Right ventricle myocardium superior (tissue), 1 donor: ENCODE measurements around the gene TLE4. TPM values are rescaled to one million over a fixed set of nuclear protein-coding genes. Genes with fewer than 3 reads are reported as not detected.
"Not testable (repeated sequence)": the region's sequence is repeated elsewhere in the genome, so short reads cannot be mapped to it uniquely, and the experiment has no call there.

ENCODE experiments used
- ATAC-seq: fragments of 200-7000 bp; cut with Tn5 transposase; one replicate; pipeline ENCODE4 v1.9.1; 2020; ENCODE audit warnings: mild to moderate bottlenecking; ENCODE audit not compliant: poor library complexity
- DNase-seq: peaks from one replicate; pipeline ENCODE4 v3.0.0-alpha.2; 2020
- intact Hi-C: fragments of 100-400 bp; cut with DNase I; formaldehyde crosslinking; loops from one replicate; pipeline ENCODE4 v1.11.2; 2022
- total RNA-seq: library from RNA; stranded (reverse); fragmentation: NEBNext Ultra II Directional; extraction: Animal tissue kit (Norgen Biotek cat#: 25700); gene quantifications from one replicate; pipeline ENCODE4 v1.2.1, GENCODE V29; 2021
- donor health status: DM: no; HTN: yes; CAD: no; lungs with severe emphysema.

TLE4 gene
- total RNA-seq, 1 donor from 2014 or later, result 12.8 TPM

DNA sequence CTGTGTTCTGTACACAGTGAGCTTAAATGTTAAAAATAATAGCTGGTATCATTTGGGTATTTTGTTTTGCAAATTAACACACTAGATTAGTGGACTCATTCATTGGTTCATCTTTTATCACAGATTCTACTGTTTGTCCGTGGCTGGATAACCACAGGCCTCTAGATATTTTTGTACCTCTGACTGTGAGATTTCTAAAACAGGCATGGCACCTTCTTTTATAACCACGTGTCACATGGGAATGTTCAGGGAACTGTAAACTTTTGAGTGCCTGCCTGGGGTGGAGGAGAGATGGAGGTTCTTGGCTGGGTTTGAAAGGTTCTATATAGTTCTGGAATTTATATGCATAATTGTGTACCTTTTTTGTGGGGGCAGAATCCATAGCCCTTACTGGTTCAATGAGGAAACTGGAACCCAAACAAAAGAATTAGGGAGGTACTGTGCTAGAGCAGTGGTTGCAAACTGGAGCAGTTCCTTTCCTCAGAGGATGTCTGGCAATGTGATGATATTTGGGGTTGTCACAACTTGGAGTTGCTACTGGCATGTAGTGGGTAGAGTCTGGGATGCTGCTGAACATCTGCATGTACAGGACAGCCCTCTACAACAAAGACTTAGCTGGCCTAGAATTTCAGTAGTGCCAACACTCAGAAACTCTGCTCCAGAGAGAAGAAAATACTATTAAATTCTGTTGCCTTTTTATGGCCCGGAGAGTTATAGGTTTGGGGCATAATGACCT lies 16.9 kb downstream of the TLE4 start:
- DNase-seq (no peak), ATAC-seq (no peak)
- intact Hi-C loops, result no loop called here

DNA sequence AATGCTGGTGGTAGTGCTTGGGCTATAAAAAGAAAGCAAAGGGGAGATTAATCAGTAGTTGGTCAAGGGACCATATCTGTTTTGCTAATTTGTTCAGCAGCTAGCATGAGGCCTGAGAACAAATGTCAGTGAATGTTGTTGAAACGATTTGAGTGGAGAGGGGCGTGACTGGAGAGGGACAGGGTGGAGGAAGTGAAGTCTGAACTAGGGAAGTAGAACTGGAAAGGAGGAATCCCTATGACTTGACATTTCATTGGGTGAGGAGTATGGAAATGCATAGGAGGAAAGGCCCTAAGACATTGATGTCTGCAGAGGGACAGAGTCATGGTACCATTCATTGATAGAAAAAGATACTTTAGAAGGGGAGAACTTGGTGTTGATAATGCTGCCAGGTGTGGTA lies 19.7 kb downstream of the TLE4 start:
- intact Hi-C loops, result no loop called here
- no peak for DNase-seq
- ATAC-seq, result no peak

DNA sequence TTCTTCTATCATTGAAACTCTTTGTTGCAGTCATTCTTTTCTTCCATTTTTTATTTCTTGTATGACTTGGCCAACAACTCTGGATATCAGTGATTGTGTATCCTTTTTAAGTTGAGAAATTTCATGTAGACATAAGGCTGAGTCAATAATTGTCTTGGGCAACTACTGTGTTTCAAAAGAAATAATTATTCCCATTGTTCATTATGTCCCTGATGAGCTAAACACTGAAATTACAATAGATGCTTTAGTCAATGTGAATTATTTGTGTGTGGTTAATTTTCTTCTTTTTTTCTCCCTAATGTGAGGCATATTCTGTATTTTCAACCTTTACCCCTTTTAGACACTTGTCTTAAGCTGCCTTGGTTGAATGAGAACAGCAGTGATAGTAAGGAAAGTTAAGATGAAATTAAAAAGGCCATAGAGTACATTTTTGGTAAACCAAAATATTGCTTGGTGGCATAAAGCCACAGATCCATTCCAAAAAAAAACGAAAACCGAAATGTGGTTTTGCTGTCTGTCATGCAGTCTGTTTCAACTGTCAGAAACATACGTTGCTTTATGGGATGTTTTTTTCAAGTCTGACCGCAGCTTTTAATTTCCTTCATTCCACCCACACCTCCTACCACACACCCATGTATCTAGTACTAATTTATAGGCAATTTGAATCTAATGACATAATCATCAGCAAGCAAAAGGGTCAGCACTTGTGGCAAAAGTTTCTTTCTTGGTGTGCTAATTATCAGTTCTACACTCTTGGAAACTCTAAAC lies 21.1 kb downstream of the TLE4 start:
- intact Hi-C loops, result no loop called here
- DNase-seq, result no peak

GRCh38 chr9:79598562-79599345 lies 27.0 kb downstream of the TLE4 start:
- intact Hi-C loops, result no loop called here
- DNase-seq (no peak), ATAC-seq (no peak)

More for the DNA sequence above, 21.1 kb downstream of the TLE4 start:
- ATAC-seq, result no peak

GRCh38 chr9:79600466-79600865 lies 28.7 kb downstream of the TLE4 start:
- DNase-seq (no peak), ATAC-seq (no peak)
- intact Hi-C loops, result no loop called here

DNA sequence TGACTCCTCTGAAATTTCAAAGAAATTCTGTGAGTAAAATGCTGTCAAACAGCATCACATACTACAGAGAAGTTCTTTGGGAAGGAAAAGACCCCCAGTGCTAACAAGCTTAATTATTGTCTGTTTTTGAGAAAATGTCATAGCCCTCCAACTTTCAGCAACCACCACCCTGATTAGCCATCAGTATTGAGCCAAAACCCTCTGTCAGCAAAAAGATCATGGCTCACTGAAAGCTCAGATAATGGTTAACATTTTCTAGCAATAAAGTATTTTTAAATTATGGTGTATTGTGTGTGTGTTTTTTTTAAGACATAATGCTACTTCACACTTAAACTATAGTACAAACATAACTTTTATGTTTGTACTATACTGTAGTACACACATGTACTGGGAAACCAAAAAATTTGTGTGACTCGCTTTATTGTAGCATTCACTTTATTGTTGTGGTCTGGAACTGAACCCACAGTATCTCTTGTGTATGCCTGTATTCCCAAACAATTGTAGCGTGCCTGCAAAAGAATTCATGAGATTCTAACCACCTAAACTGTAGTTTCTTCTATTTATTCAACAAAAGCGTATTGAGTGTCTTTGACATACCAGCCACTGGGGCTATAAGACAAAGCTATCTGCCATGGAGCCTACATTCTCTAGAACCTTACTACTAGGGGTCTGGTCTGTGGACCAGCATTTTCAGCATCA lies 31.6 kb downstream of the TLE4 start:
- intact Hi-C loops, result no loop called here
- ATAC-seq, result no peak

GRCh38 chr9:79604149-79604548 lies 32.4 kb downstream of the TLE4 start:
- DNase-seq (no peak), ATAC-seq (no peak)
- intact Hi-C loops, result no loop called here

More for the DNA sequence above, 31.6 kb downstream of the TLE4 start:
- DNase-seq, result no peak

GRCh38 chr9:79604921-79605562 lies 33.3 kb downstream of the TLE4 start:
- ATAC-seq (no peak), DNase-seq (no peak)
- intact Hi-C loops, result no loop called here

GRCh38 chr9:79606529-79606928 lies 34.8 kb downstream of the TLE4 start:
- ATAC-seq, DNase-seq, intact Hi-C loops: not testable (repeated sequence)

DNA sequence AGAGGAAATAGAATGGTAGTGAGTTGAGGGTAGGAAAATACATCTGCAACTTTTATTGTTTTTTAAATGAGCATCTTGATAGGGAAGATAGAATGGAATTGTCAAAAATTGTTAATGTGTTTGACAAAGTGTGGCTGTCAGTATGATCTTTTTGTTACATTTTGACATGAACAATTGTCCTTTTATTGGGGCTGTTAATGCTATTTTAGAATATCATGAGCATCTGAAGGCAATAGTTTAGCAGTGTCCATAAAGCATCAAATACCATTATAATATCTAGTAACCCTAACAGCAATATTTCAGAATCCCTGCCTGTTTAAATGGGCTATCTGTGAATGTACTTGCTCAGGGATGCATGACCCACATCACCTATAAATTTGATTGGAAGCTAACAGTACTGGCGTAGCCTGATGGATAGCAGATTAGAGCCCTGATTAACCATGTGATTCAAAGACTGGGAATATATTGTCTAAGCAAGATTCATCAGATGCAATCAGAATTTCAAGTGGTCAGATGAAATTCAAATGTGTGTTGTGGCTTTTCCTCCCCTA lies 37.8 kb downstream of the TLE4 start:
- intact Hi-C loops, result no loop called here
- ATAC-seq, result no peak
- DNase-seq, result no peak

DNA sequence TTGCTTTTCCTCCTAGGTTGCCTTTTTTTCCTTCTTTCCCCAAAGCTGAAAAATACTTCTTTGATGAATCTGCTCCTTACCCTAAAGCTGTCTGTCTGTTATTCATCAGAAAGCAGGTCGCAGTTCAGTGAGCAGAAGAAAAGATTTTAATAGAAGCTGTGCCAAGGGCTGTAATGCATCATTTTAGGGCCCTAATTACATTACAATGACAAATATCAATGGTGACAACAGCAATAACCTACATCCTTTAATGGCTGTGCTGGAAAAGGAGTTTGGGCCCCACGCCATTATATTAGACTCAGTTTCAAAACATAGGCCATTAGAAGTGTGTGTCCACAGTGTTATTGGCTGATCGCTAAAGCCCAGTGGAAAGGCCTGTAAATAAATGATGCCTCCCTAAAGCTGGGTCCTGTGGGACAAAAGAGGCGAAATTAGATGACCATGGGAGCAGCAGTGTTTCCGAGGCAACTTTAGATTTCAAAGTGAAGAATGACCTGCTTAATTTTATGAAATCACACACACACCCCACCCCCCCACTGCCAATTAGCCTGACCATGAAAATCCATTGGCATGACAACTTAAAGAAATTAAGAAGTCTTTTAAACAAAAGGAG lies 38.4 kb downstream of the TLE4 start:
- intact Hi-C loops, result no loop called here
- DNase-seq (no peak), ATAC-seq (no peak)

DNA sequence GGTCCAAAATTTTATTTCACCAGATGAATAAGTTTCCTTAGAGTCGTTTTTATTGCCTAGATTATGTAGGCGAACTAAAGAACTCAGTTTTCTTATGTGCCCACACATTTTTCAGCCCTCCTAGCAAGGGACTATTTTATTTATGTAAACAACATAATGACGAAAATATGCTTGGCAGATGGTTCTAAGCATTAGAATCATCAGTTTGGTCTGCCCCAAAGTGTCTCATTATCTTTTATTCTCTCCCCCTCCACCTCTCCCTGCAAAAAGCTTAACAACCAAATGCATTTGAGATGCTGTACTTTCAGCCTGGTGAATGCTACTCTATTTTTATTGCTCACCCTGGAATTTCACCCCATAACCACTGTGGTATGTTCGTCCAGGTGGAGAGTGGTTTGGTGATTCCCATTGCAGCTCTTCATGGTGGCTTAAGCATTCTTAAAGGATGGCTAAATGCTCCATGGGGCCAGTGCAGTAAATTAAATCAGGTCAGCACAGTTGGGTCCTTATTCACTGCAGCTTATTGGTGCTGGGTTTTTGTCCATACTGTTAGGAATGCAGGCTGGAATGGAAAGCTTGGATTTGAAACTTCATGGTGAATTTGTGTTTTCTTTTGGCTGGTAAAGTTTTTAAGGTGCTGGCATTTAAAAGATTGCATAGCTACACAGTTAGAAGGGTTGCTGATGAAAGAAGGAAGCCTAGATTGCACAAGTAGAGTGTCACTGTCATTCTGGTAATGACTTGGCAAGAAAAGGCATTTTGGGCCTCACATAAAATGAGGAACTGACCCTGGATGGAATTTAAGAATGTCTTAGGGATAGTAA lies 39.2 kb downstream of the TLE4 start:
- peak; percentile 66 for ATAC-seq
- no peak for DNase-seq
- intact Hi-C loops, result no loop called here

DNA sequence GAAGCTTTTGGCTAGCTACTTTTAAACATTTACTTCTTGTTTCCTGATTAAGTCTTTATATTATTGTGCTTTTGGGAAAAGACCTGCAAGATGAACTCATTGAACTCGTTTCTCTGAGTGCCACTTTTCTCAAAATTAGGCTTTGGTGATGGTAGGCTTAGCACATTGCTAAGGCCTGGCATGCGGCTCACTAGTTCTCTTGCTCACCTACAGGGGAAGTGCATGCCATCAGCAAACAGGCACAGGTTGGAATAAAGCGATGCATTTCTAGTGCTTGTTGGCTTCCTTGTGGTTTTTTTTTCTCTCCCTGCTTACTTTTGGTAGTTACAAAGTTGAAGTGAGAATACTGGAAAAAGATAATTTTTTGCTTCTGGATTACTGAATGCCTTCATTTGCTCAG lies 41.4 kb downstream of the TLE4 start:
- ATAC-seq (no peak), DNase-seq (no peak)
- intact Hi-C loops, result no loop called here

DNA sequence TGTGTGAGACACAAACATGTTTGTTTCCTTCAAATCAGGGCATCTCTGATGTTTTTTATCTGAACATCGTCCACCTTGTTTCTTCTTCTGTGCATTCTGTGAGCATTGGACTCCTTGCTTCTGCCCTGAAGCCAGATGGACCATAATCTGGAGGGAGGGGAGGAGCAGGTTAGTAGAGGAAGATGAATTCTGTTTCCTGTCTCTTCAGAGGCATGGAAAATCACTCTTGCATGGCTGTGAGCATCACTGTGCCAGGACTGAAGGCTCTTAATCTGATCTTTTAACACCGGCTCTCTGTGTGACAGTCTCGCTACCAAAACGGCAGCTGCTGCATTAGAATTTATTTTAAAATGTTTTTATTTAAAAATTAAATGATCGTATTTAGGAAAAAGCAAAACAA lies 43.3 kb downstream of the TLE4 start:
- ATAC-seq (no peak), DNase-seq (no peak)
- intact Hi-C loops, result no loop called here

DNA sequence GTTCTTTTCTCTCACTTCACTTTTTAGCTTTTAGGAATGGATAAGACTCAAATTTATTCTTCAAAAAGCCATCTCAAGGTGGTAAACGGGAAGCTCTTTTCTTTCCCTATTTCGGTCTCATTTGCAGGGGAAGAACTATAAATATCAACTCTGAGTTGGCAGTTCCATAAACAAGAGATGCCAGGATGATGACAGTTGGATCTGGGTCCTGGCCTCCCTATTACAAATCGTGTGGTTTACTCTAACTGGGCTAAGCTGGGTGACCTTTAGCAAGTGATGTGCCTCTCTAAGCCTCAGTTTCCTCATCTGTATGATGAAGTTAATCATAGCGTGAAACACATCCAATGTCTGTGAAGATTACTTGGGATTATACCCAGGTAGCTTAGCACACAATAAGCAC lies 44.2 kb downstream of the TLE4 start:
- intact Hi-C loops, result no loop called here
- DNase-seq (no peak), ATAC-seq (no peak)

GRCh38 chr9:79616971-79617370 lies 45.2 kb downstream of the TLE4 start:
- ATAC-seq (no peak), DNase-seq (no peak)
- intact Hi-C loops, result no loop called here

GRCh38 chr9:79617395-79617794 lies 45.6 kb downstream of the TLE4 start:
- intact Hi-C loops, result no loop called here
- ATAC-seq (peak; percentile 81), DNase-seq (no peak)
